Uterus (tissue), 4 donors: ENCODE results near the gene RICTOR. TPM values are rescaled to one million over a fixed set of nuclear protein-coding genes. Genes with fewer than 3 reads are reported as not detected.
A peak's percentile ranks its signal among the peaks of the same experiment; 100 is the strongest.
"Not testable (repeated sequence)": the region's sequence is repeated elsewhere in the genome, so short reads cannot be mapped to it uniquely, and the experiment has no call there.

Source experiments
- DNase-seq, 2 donors: peaks; one replicate each; pipeline ENCODE4 v3.0.0-alpha.2; 2019 to 2020
- H3K27ac ChIP-seq, 2 donors: fragments of 200-600 bp; sonication (generic); 1 replicate in 1 of 2; 2 replicates in 1 of 2; pipeline ENCODE4 v1.5.1; 2016 to 2018
- H3K27me3 ChIP-seq, 2 donors: fragments of 200-600 bp; sonication (generic); one replicate each; pipeline ENCODE4 v1.5.1; 2018 to 2019; ENCODE audit warnings: control low read depth in 1 of 2
- H3K36me3 ChIP-seq, 2 donors: fragments of 200-600 bp; sonication (generic); one replicate each; pipeline ENCODE4 v1.5.1; 2019; ENCODE audit warnings: control low read depth in 1 of 2
- H3K4me1 ChIP-seq, 2 donors: fragments of 200-600 bp; sonication (generic); one replicate each; pipeline ENCODE4 v1.5.1; 2018 to 2019; ENCODE audit warnings: control low read depth in 1 of 2
- H3K4me3 ChIP-seq, 2 donors: fragments of 200-600 bp; sonication (generic); 1 replicate in 1 of 2; 2 replicates in 1 of 2; pipeline ENCODE4 v1.5.1; 2018 to 2019; ENCODE audit warnings: mild to moderate bottlenecking in 1 of 2
- H3K9me3 ChIP-seq, 2 donors: fragments of 200-600 bp; sonication (generic); one replicate each; pipeline ENCODE4 v1.5.1; 2019; ENCODE audit warnings: control low read depth in 1 of 2
- CTCF ChIP-seq, 4 experiments: fragments of 200-600 bp in 2 of 4; fragments of 450-650 bp in 2 of 4; sonication (generic) in 2 of 4; IDR thresholded peaks; one replicate each; pipeline ENCODE4 v1.5.1; 2016 to 2019; ENCODE audit warnings: antibody characterized with exemption in 4 of 4, mild to moderate bottlenecking in 2 of 4, moderate library complexity in 1 of 4
- POLR2A ChIP-seq, 2 donors: fragments of 450-650 bp; IDR thresholded peaks; one replicate each; pipeline ENCODE4 v1.6.1; 2016; ENCODE audit warnings: antibody characterized with exemption in 2 of 2, mild to moderate bottlenecking in 1 of 2, moderate library complexity in 1 of 2
- intact Hi-C: fragments of 100-400 bp; cut with DNase I; formaldehyde crosslinking; loops from one replicate; pipeline ENCODE4 v1.15.1; 2023; ENCODE audit warnings: low total_unique reads
- total RNA-seq, 4 donors: library from RNA; depleted of rRNA in 3 of 4; stranded (reverse); fragments of >200 nt in 3 of 4; gene quantifications; one replicate each; pipeline versions ENCODE4 v1.1.0 to v1.2.4, GENCODE V29; 2014 to 2023
- donor health status: DM: yes; HTN: yes; CAD: no.

The RICTOR gene
- total RNA-seq, 4 donors from 2014 or later, result 50.6 to 79.4 (median 70.6) TPM

- TF ChIP-seq POLR2A (IDR thresholded peaks at IDR 0.05) (no peak), CTCF (IDR thresholded peaks at IDR 0.05) (no peak)
- H3K4me1 ChIP-seq, result peaks cover 0 to 11% of the 10 kb centered on the region in 2 donors
- H3K9me3 ChIP-seq, result no peaks in the 10 kb centered on the region
- intact Hi-C loops, result no loop called here
- no peaks in the 10 kb centered on the region for H3K27me3 ChIP-seq
- peak in 1 of 2 donors; percentile 54 for DNase-seq
- H3K27ac ChIP-seq, result peak overlapping the region; percentile 82 to 91
- H3K36me3 ChIP-seq, result no peaks in the 10 kb centered on the region
- no peak overlapping the region for H3K4me3 ChIP-seq
Measured at GRCh38 chr5:39014561-39014960, 59.6 kb downstream of the RICTOR start.

- Histone ChIP-seq H3K4me3 (no peak overlapping the region), H3K9me3 (no peaks in the 10 kb centered on the region), H3K4me1 (peaks cover 0 to 11% of the 10 kb centered on the region in 2 donors), H3K27me3 (no peaks in the 10 kb centered on the region), H3K27ac (peak overlapping the region; percentile 82 to 91), H3K36me3 (no peaks in the 10 kb centered on the region)
- intact Hi-C loops, result no loop called here
- DNase-seq, result no peak
- no peak for TF ChIP-seq POLR2A (IDR thresholded peaks at IDR 0.05)
- TF ChIP-seq CTCF (IDR thresholded peaks at IDR 0.05), result no peak
Measured at GRCh38 chr5:39013938-39014337, 60.3 kb downstream of the RICTOR start.

DNA sequence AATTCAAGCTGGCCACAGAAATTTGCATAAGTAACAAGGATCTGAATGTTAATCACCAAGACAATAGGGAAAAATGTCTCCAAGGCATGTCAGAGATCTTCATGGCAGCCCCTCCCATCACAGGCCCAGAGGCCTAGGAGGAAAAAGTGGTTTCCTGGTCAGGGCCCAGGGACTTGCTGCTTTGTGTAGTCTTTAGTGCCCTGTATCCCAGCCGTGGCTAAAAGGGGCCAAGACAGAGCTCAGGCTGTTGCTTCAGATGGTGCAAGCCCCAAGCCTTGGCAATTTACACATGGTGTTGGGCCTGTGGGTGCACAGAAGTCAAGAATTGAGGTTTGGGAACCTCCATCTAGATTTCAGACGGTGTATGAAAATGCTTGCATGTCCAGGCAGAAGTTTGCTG lies 63.2 kb downstream of the RICTOR start:
- H3K4me1 ChIP-seq, H3K27ac ChIP-seq, H3K9me3 ChIP-seq, H3K4me3 ChIP-seq, H3K36me3 ChIP-seq, intact Hi-C loops, H3K27me3 ChIP-seq, DNase-seq: not testable (repeated sequence)

GRCh38 chr5:39009981-39010380 lies 64.2 kb downstream of the RICTOR start:
- Histone ChIP-seq H3K36me3 (no peaks in the 10 kb centered on the region), H3K4me3 (no peak overlapping the region), H3K9me3 (no peaks in the 10 kb centered on the region), H3K27ac (no peak overlapping the region), H3K27me3 (no peaks in the 10 kb centered on the region), H3K4me1 (peaks cover 0 to 3% of the 10 kb centered on the region in 2 donors)
- TF ChIP-seq POLR2A (IDR thresholded peaks at IDR 0.05) (no peak), CTCF (IDR thresholded peaks at IDR 0.05) (no peak)
- intact Hi-C loops, result no loop called here
- DNase-seq, result no peak

DNA sequence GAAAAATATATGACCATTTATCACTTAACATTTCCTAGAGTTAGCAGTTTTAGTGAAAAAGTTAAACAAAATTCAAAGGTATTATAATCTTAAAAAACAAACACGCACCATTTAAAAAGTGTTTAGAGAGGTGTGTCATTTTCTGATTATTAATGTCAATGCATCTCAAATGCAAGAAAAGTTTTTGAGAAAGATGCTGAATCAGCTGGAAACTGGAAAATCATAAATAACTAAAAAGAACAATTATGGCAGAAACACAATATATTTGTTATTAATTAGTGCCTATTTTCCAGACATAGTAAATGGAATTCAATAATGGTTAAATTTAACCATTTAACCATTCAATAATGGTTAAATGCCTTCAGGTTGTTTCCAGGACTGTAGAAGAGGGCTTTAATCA lies 64.9 kb downstream of the RICTOR start:
- Histone ChIP-seq H3K36me3 (no peaks in the 10 kb centered on the region), H3K27me3 (no peaks in the 10 kb centered on the region), H3K4me1 (peaks cover 0 to 3% of the 10 kb centered on the region in 2 donors), H3K9me3 (no peaks in the 10 kb centered on the region), H3K27ac (no peak overlapping the region), H3K4me3 (no peak overlapping the region)
- TF ChIP-seq CTCF (IDR thresholded peaks at IDR 0.05), result no peak
- no peak for TF ChIP-seq POLR2A (IDR thresholded peaks at IDR 0.05)
- intact Hi-C loops, result no loop called here
- DNase-seq, result no peak

- DNase-seq, result no peak
- H3K4me1 ChIP-seq, result no peaks in the 10 kb centered on the region
- H3K36me3 ChIP-seq, result no peaks in the 10 kb centered on the region
- TF ChIP-seq POLR2A (IDR thresholded peaks at IDR 0.05), result no peak
- no peak for TF ChIP-seq CTCF (IDR thresholded peaks at IDR 0.05)
- no peak overlapping the region for H3K27ac ChIP-seq
- H3K9me3 ChIP-seq, result no peaks in the 10 kb centered on the region
- H3K27me3 ChIP-seq, result no peaks in the 10 kb centered on the region
- no peak overlapping the region for H3K4me3 ChIP-seq
- intact Hi-C loops, result no loop called here
Measured at GRCh38 chr5:39006650-39007049, 67.5 kb downstream of the RICTOR start.
